Trophoblast cell (in vitro differentiated cells and primary cell): ENCODE results near the gene ETV6.

Source experiments
- DNase-seq, 2 donors: peaks; one replicate each; pipeline ENCODE4 v3.0.0-alpha.2; 2016
- H2AFZ ChIP-seq: 2 replicates; pipeline ENCODE4 v1.6.1; 2013; ENCODE audit warnings: low read length, moderate library complexity, mild to moderate bottlenecking; ENCODE audit not compliant: insufficient read depth, poor library complexity
- H2AK5ac ChIP-seq: 2 replicates; pipeline ENCODE4 v1.6.1; 2013; ENCODE audit warnings: mild to moderate bottlenecking, low read length
- H2BK120ac ChIP-seq: 2 replicates; pipeline ENCODE4 v1.6.1; 2013; ENCODE audit warnings: low read length, mild to moderate bottlenecking, moderate library complexity; ENCODE audit not compliant: insufficient read depth, poor library complexity
- H2BK12ac ChIP-seq: 2 replicates; pipeline ENCODE4 v1.6.1; 2013; ENCODE audit warnings: mild to moderate bottlenecking, low read length, moderate library complexity
- H2BK5ac ChIP-seq: 2 replicates; pipeline ENCODE4 v1.6.1; 2013; ENCODE audit warnings: low read length, low read depth, moderate library complexity, mild to moderate bottlenecking; ENCODE audit not compliant: poor library complexity
- H3K14ac ChIP-seq: 2 replicates; pipeline ENCODE4 v1.6.1; 2013; ENCODE audit warnings: mild to moderate bottlenecking, low read length
- H3K18ac ChIP-seq: 2 replicates; pipeline ENCODE4 v1.6.1; 2013; ENCODE audit warnings: mild to moderate bottlenecking, low read length
- H3K23ac ChIP-seq: 2 replicates; pipeline ENCODE4 v1.6.1; 2013; ENCODE audit warnings: low read length
- H3K27ac ChIP-seq: 2 replicates; pipeline ENCODE4 v1.5.1; 2013; ENCODE audit warnings: low read depth, mild to moderate bottlenecking, inconsistent platforms, low read length, moderate library complexity
- H3K27me3 ChIP-seq: 2 replicates; pipeline ENCODE4 v1.6.1; 2013; ENCODE audit warnings: inconsistent platforms, mild to moderate bottlenecking, low read length, moderate library complexity; ENCODE audit not compliant: insufficient read depth
- H3K36me3 ChIP-seq, 2 experiments: 1 replicate in 1 of 2; 2 replicates in 1 of 2; pipeline ENCODE4 v1.6.1; 2013; ENCODE audit warnings: low read length in 2 of 2, mild to moderate bottlenecking in 2 of 2, moderate library complexity in 1 of 2; ENCODE audit not compliant: insufficient read depth in 2 of 2, control insufficient read depth in 1 of 2
- H3K4ac ChIP-seq: 2 replicates; pipeline ENCODE4 v1.6.1; 2013; ENCODE audit warnings: low read depth, mild to moderate bottlenecking, low read length, moderate library complexity
- H3K4me1 ChIP-seq, 2 experiments: 1 replicate in 1 of 2; 2 replicates in 1 of 2; pipeline ENCODE4 v1.6.1; 2013; ENCODE audit warnings: low read length in 2 of 2, mild to moderate bottlenecking in 2 of 2, moderate library complexity in 1 of 2; ENCODE audit not compliant: insufficient read depth in 2 of 2, control insufficient read depth in 1 of 2
- H3K4me2 ChIP-seq: 2 replicates; pipeline ENCODE4 v1.6.1; 2013; ENCODE audit warnings: inconsistent platforms, mild to moderate bottlenecking, low read length, moderate library complexity
- H3K4me3 ChIP-seq: 2 replicates; pipeline ENCODE4 v1.5.1; 2013; ENCODE audit warnings: mild to moderate bottlenecking, low read depth, low read length, inconsistent platforms
- H3K79me1 ChIP-seq: one replicate; pipeline ENCODE4 v1.6.1; 2013; ENCODE audit warnings: low read length
- H3K79me2 ChIP-seq: 2 replicates; pipeline ENCODE4 v1.6.1; 2013; ENCODE audit warnings: low read length, mild to moderate bottlenecking; ENCODE audit not compliant: control insufficient read depth, insufficient read depth, poor library complexity
- H3K9ac ChIP-seq: 2 replicates; pipeline ENCODE4 v1.6.1; 2013; ENCODE audit warnings: mild to moderate bottlenecking, low read length
- H3K9me3 ChIP-seq: 2 replicates; pipeline ENCODE4 v1.6.1; 2013; ENCODE audit warnings: low read depth, mild to moderate bottlenecking, control low read depth, inconsistent platforms, low read length; ENCODE audit not compliant: insufficient read depth
- H4K12ac ChIP-seq: 2 replicates; pipeline ENCODE4 v1.6.1; 2013; ENCODE audit warnings: low read depth, mild to moderate bottlenecking, low read length, moderate library complexity
- H4K8ac ChIP-seq: 2 replicates; pipeline ENCODE4 v1.6.1; 2013; ENCODE audit warnings: low read depth, mild to moderate bottlenecking, low read length, moderate library complexity
- H4K91ac ChIP-seq: one replicate; pipeline ENCODE4 v1.6.1; 2013; ENCODE audit warnings: low read depth, mild to moderate bottlenecking, low read length, moderate library complexity
- WGBS: extraction: QIAGEN DNeasy Blood & Tissue Kit; methylation state at CpG from one replicate; pipeline ENCODE4 v1.1.7; 2013; ENCODE audit warnings: missing lambda C conversion rate; ENCODE audit not compliant: insufficient read length, insufficient coverage; ENCODE audit errors: extremely low coverage; 5-methylcytosine and 5-hydroxymethylcytosine counted together

The ETV6 gene

GRCh38 chr12:11891346-11891745 lies 241.9 kb downstream of the ETV6 start:
- H3K27me3 ChIP-seq = no peaks in the 10 kb centered on the region
- H2BK12ac ChIP-seq = no peak overlapping the region
- H3K9ac ChIP-seq = no peak overlapping the region
- no peaks in the 10 kb centered on the region for H3K9me3 ChIP-seq
- no peak for DNase-seq
- H3K36me3 ChIP-seq = peaks cover 12 to 13% of the 10 kb centered on the region in 2 experiments
- no peak overlapping the region for H3K4ac ChIP-seq
- H3K14ac ChIP-seq = no peak overlapping the region
- H2AK5ac ChIP-seq = no peak overlapping the region
- H3K27ac ChIP-seq = no peak overlapping the region
- no CpG with 5 or more reads among the region's 4 CpGs for WGBS
- H2BK5ac ChIP-seq = no peak overlapping the region
- H3K4me2 ChIP-seq = no peak overlapping the region
- no peak overlapping the region for H4K8ac ChIP-seq
- H3K4me3 ChIP-seq = no peak overlapping the region
- H3K79me1 ChIP-seq = peaks cover 6% of the 10 kb centered on the region
- no peak overlapping the region for H2AFZ ChIP-seq
- peak overlapping the region; percentile 57 for H4K91ac ChIP-seq
- no peak overlapping the region for H3K18ac ChIP-seq
- H2BK120ac ChIP-seq = no peak overlapping the region
- H3K79me2 ChIP-seq = peaks cover 1% of the 10 kb centered on the region
- H4K12ac ChIP-seq = no peak overlapping the region
- no peak overlapping the region for H3K23ac ChIP-seq
- H3K4me1 ChIP-seq = peaks cover 4 to 5% of the 10 kb centered on the region in 2 experiments

DNA sequence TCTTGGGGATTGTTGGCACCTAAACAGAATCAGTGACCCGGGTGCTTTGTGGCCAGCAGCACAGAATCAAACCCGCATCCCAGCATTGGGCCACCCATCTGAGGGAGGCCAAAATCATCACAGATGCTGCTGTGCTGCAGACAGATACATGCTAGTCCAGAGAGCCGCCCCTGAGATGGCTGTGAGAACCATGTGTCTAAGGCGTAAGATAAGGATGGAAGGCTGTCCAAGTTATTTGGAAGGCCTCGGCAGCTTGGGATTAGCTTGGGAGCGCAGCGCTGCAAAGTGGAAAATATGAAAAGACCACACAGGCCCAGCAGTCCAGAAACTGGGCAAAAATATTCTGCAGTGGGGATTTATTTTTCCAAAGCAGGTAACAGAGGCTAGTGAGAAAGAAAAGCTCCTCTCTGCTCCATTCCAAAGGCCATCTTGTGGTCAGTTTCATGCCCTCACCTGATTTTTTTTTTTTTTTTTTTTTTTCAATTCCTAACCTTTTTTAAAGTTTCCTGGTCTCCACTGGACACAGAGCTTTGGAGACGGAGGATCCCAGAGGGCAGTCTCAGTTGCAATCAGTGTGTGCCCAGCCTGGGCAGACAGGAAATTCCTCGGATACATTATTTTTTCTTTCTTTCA lies 242.4 kb downstream of the ETV6 start:
- peaks cover 1% of the 10 kb centered on the region for H3K79me2 ChIP-seq
- no peaks in the 10 kb centered on the region for H3K27me3 ChIP-seq
- H3K9ac ChIP-seq = no peak overlapping the region
- no peaks in the 10 kb centered on the region for H3K9me3 ChIP-seq
- WGBS = no CpG with 5 or more reads among the region's 9 CpGs
- no peak overlapping the region for H3K4me2 ChIP-seq
- peak overlapping the region; percentile 58 for H2BK12ac ChIP-seq
- peaks cover 6% of the 10 kb centered on the region for H3K79me1 ChIP-seq
- no peak overlapping the region for H3K18ac ChIP-seq
- no peak for DNase-seq
- peak overlapping the region; percentile 57 for H4K91ac ChIP-seq
- no peak overlapping the region for H3K14ac ChIP-seq
- H2BK5ac ChIP-seq = no peak overlapping the region
- peaks cover 3 to 4% of the 10 kb centered on the region in 2 experiments for H3K4me1 ChIP-seq
- no peak overlapping the region for H3K23ac ChIP-seq
- H3K27ac ChIP-seq = no peak overlapping the region
- no peak overlapping the region for H2BK120ac ChIP-seq
- no peak overlapping the region for H2AK5ac ChIP-seq
- no peak overlapping the region for H4K12ac ChIP-seq
- no peak overlapping the region for H2AFZ ChIP-seq
- peak overlapping the region; percentile 74 for H4K8ac ChIP-seq
- no peak overlapping the region for H3K4ac ChIP-seq
- H3K4me3 ChIP-seq = no peak overlapping the region
- peaks cover 12 to 13% of the 10 kb centered on the region in 2 experiments for H3K36me3 ChIP-seq

- Histone ChIP-seq H3K4me1 (peaks cover 3 to 4% of the 10 kb centered on the region in 2 experiments), H3K9me3 (no peaks in the 10 kb centered on the region), H3K4me2 (no peak overlapping the region), H4K91ac (no peak overlapping the region), H2AK5ac (no peak overlapping the region), H3K18ac (no peak overlapping the region), H3K79me2 (peaks cover 1% of the 10 kb centered on the region), H2BK12ac (no peak overlapping the region), H3K9ac (no peak overlapping the region), H2AFZ (no peak overlapping the region), H3K27me3 (no peaks in the 10 kb centered on the region), H3K4ac (no peak overlapping the region), H3K79me1 (peaks cover 6% of the 10 kb centered on the region), H3K14ac (no peak overlapping the region), H3K36me3 (peaks cover 9 to 10% of the 10 kb centered on the region in 2 experiments), H2BK5ac (no peak overlapping the region), H4K8ac (no peak overlapping the region), H2BK120ac (no peak overlapping the region), H4K12ac (no peak overlapping the region), H3K23ac (no peak overlapping the region), H3K27ac (no peak overlapping the region), H3K4me3 (no peak overlapping the region)
- DNase-seq = no peak
- WGBS = no CpG with 5 or more reads among the region's 4 CpGs
Measured at GRCh38 chr12:11893998-11894397, 244.5 kb downstream of the ETV6 start.

- no peak overlapping the region for H2AFZ ChIP-seq
- no peak overlapping the region for H4K12ac ChIP-seq
- no peak overlapping the region for H4K91ac ChIP-seq
- H3K27ac ChIP-seq = no peak overlapping the region
- H3K9ac ChIP-seq = no peak overlapping the region
- H3K79me1 ChIP-seq = peaks cover 6% of the 10 kb centered on the region
- peaks cover 9 to 10% of the 10 kb centered on the region in 2 experiments for H3K36me3 ChIP-seq
- no peak overlapping the region for H3K23ac ChIP-seq
- H3K4me3 ChIP-seq = no peak overlapping the region
- no peak overlapping the region for H3K4ac ChIP-seq
- no peak overlapping the region for H3K14ac ChIP-seq
- H2BK5ac ChIP-seq = no peak overlapping the region
- H2BK120ac ChIP-seq = no peak overlapping the region
- no peaks in the 10 kb centered on the region for H3K27me3 ChIP-seq
- no CpG with 5 or more reads among the region's 4 CpGs for WGBS
- no peak overlapping the region for H3K4me2 ChIP-seq
- no peak overlapping the region for H3K18ac ChIP-seq
- peaks cover 1% of the 10 kb centered on the region for H3K79me2 ChIP-seq
- H2AK5ac ChIP-seq = no peak overlapping the region
- H4K8ac ChIP-seq = no peak overlapping the region
- no peak overlapping the region for H2BK12ac ChIP-seq
- DNase-seq = no peak
- no peaks in the 10 kb centered on the region for H3K9me3 ChIP-seq
- H3K4me1 ChIP-seq = peaks cover 3 to 4% of the 10 kb centered on the region in 2 experiments
Measured at GRCh38 chr12:11894890-11895289, 245.4 kb downstream of the ETV6 start.
